Sigmoid colon (tissue), 7 donors: Measurements from ENCODE around the gene EHMT1. TPM values are rescaled to one million over a fixed set of nuclear protein-coding genes. Genes with fewer than 3 reads are reported as not detected.

Experiments used
- DNase-seq: peaks from one replicate; pipeline ENCODE4 v3.0.0-alpha.2; 2019
- H3K27ac ChIP-seq, 4 donors: fragments of 200-600 bp; sonication (generic); one replicate each; pipeline ENCODE4 v1.5.1; 2016 to 2019; ENCODE audit warnings: mild to moderate bottlenecking in 1 of 4
- H3K27me3 ChIP-seq, 3 donors: fragments of 200-600 bp; sonication (generic); one replicate each; pipeline ENCODE4 v1.5.1; 2019; ENCODE audit warnings: mild to moderate bottlenecking in 1 of 3
- H3K36me3 ChIP-seq, 4 donors: fragments of 200-600 bp; sonication (generic); one replicate each; pipeline ENCODE4 v1.5.1; 2016 to 2019
- H3K4me1 ChIP-seq, 4 donors: fragments of 200-600 bp; sonication (generic); one replicate each; pipeline ENCODE4 v1.5.1; 2017 to 2019
- H3K4me3 ChIP-seq, 4 donors: fragments of 200-600 bp; sonication (generic); one replicate each; pipeline ENCODE4 v1.5.1; 2017 to 2019; ENCODE audit warnings: mild to moderate bottlenecking in 2 of 4, moderate library complexity in 1 of 4
- H3K9me3 ChIP-seq, 4 donors: fragments of 200-600 bp in 3 of 4; sonication (generic) in 3 of 4; one replicate each; pipeline versions ENCODE4 v1.5.1 to v1.6.1; 2013 to 2019
- CTCF ChIP-seq, 4 experiments: fragments of 450-650 bp in 3 of 4; fragments of 200-600 bp in 1 of 4; IDR thresholded peaks; one replicate each; pipeline ENCODE4 v1.5.1; 2016 to 2019; ENCODE audit warnings: antibody characterized with exemption in 4 of 4, mild to moderate bottlenecking in 3 of 4, moderate library complexity in 2 of 4
- EP300 ChIP-seq, 4 donors: sonication (generic); formaldehyde crosslinking; IDR thresholded peaks; one replicate each; pipeline ENCODE4 v1.6.1; 2017; ENCODE audit warnings: antibody characterized with exemption in 4 of 4
- POLR2A ChIP-seq, 2 donors: fragments of 450-650 bp; IDR thresholded peaks; one replicate each; pipeline ENCODE4 v1.6.1; 2016; ENCODE audit warnings: antibody characterized with exemption in 2 of 2, mild to moderate bottlenecking in 2 of 2, moderate library complexity in 2 of 2
- POLR2AphosphoS5 ChIP-seq, 4 donors: sonication (generic); formaldehyde crosslinking; IDR thresholded peaks; one replicate each; pipeline ENCODE4 v1.6.1; 2017; ENCODE audit warnings: antibody characterized with exemption in 4 of 4
- WGBS, 2 donors: extraction: QIAGEN DNeasy Blood & Tissue Kit; methylation state at CpG; one replicate each; pipeline ENCODE4 v1.1.7; 2013; 5-methylcytosine and 5-hydroxymethylcytosine counted together
- intact Hi-C: fragments of 100-400 bp; cut with DNase I; formaldehyde crosslinking; loops from one replicate; pipeline ENCODE4 v1.15.1; 2023
- polyA plus RNA-seq, 3 donors: library from polyadenylated mRNA; stranded (reverse); fragments of 200-250 nt; gene quantifications; one replicate each; pipeline ENCODE4 v1.2.3, GENCODE V29; 2013
- total RNA-seq, 4 donors: library from RNA; depleted of rRNA; stranded (reverse); fragments of >200 nt; gene quantifications; one replicate each; pipeline ENCODE4 v1.1.0, GENCODE V29; 2016
- donor health status: healthy with polysubstance abuse.
- donor health status: Bipolar disorder and iron deficiency.
- donor health status: healthy.

Gene EHMT1
- total and polyA plus RNA-seq, 7 donors = 19.2 to 91.4 (median 60.4) TPM

- H3K9me3 ChIP-seq = no peaks in the 10 kb centered on the region
- no peak overlapping the region for H3K27ac ChIP-seq
- DNase-seq = no peak
- no peaks in the 10 kb centered on the region for H3K27me3 ChIP-seq
- H3K4me3 ChIP-seq = no peak overlapping the region
- H3K4me1 ChIP-seq = peaks cover 0 to 39% (median 24%) of the 10 kb centered on the region in 4 donors
- H3K36me3 ChIP-seq = no peaks in the 10 kb centered on the region
- TF ChIP-seq POLR2A (IDR thresholded peaks at IDR 0.05) (no peak), EP300 (IDR thresholded peaks at IDR 0.05) (no peak), POLR2AphosphoS5 (IDR thresholded peaks at IDR 0.05) (no peak), CTCF (IDR thresholded peaks at IDR 0.05) (no peak)
- intact Hi-C loops = no loop called here
- 90% methylated on average over 6 of the region's 6 CpGs for WGBS, 2 donors
These were observed 64.6 kb downstream of the EHMT1 start for GRCh38 chr9:137683262-137683864.

- DNase-seq = no peak
These were observed 66.4 kb downstream of the EHMT1 start for GRCh38 chr9:137685035-137685740.

GRCh38 chr9:137685741-137686420 lies 67.1 kb downstream of the EHMT1 start:
- 74 to 87% methylated on average over 5 of the region's 5 CpGs for WGBS, 2 donors
- peaks cover 0 to 48% (median 37%) of the 10 kb centered on the region in 4 donors for H3K4me1 ChIP-seq
- intact Hi-C loops = no loop called here

More at GRCh38 chr9:137685035-137685740, 66.4 kb downstream of the EHMT1 start:
- peaks cover 0 to 44% (median 34%) of the 10 kb centered on the region in 4 donors for H3K4me1 ChIP-seq
- H3K27ac ChIP-seq = no peak overlapping the region
- H3K36me3 ChIP-seq = no peaks in the 10 kb centered on the region
- no peak overlapping the region for H3K4me3 ChIP-seq
- no peaks in the 10 kb centered on the region for H3K27me3 ChIP-seq
- H3K9me3 ChIP-seq = no peaks in the 10 kb centered on the region
- TF ChIP-seq EP300 (IDR thresholded peaks at IDR 0.05) (no peak), POLR2AphosphoS5 (IDR thresholded peaks at IDR 0.05) (no peak), CTCF (IDR thresholded peaks at IDR 0.05) (no peak), POLR2A (IDR thresholded peaks at IDR 0.05) (no peak)
- intact Hi-C loops = no loop called here
- 88 to 92% methylated on average over 5 of the region's 5 CpGs for WGBS, 2 donors

GRCh38 chr9:137688261-137688660 lies 69.5 kb downstream of the EHMT1 start:
- no peak overlapping the region for H3K27ac ChIP-seq
- H3K9me3 ChIP-seq = no peaks in the 10 kb centered on the region
- no peaks in the 10 kb centered on the region for H3K36me3 ChIP-seq
- no peak for DNase-seq
- H3K4me1 ChIP-seq = peaks cover 0 to 50% (median 42%) of the 10 kb centered on the region in 4 donors
- 95 to 96% methylated on average over 7 of the region's 7 CpGs for WGBS, 2 donors
- no peaks in the 10 kb centered on the region for H3K27me3 ChIP-seq
- TF ChIP-seq POLR2AphosphoS5 (IDR thresholded peaks at IDR 0.05) (no peak), EP300 (IDR thresholded peaks at IDR 0.05) (no peak), CTCF (IDR thresholded peaks at IDR 0.05) (no peak), POLR2A (IDR thresholded peaks at IDR 0.05) (no peak)
- no peak overlapping the region for H3K4me3 ChIP-seq
- intact Hi-C loops = no loop called here

More at GRCh38 chr9:137685741-137686420, 67.1 kb downstream of the EHMT1 start:
- Histone ChIP-seq H3K36me3 (no peaks in the 10 kb centered on the region), H3K27me3 (no peaks in the 10 kb centered on the region), H3K9me3 (no peaks in the 10 kb centered on the region), H3K4me3 (no peak overlapping the region), H3K27ac (no peak overlapping the region)
- no peak for TF ChIP-seq CTCF (IDR thresholded peaks at IDR 0.05)
- TF ChIP-seq EP300 (IDR thresholded peaks at IDR 0.05) = no peak
- no peak for TF ChIP-seq POLR2A (IDR thresholded peaks at IDR 0.05)
- TF ChIP-seq POLR2AphosphoS5 (IDR thresholded peaks at IDR 0.05) = no peak
- DNase-seq = no peak
